Measurements from ENCODE around the gene AATK.

The AATK gene

DNA sequence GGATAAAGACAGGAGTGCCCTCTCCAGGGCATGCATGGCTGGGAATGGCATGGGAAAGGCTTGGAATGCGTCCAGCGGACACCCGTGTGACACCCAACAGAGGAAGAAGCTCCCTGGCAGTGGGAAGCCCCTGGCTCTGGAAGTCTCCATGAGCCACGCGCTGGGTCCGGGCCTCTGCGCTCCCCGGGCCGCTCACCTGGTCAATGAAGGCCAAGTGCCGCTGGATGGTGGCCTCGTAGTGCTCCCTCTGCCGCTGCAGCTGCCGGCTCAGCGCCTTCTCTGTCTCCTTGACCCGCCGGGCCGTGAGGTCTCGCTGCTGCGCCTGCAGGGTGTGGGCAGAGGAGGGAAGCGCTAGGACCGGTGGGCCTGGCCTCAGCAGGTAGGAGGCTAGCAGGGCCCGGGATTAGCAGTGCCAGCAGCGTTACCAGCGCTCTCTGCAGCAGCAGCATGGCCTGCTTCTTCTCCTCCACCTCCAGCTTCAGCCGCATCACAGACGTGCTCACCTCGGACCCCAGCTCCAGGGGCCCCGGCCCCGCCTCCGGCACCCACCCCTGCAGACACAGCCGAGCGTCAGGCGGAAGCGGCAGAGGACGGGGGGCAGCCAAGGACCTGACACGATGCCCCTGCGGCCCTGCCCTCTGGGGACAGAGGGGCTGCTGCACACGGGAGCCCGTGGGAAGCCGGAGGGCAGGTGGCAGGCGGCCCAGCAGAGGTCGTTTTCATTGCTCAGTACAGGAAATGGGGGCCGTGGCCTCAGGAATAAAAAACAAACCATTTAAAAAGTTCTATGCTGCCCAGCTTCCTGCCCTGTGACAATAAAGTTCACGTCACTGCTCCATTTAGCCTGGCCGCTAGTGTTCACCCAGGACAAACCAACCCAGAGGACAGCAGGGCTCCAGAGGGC, 30.7 kb upstream of the AATK start:
- no peak for DNase-seq

DNA sequence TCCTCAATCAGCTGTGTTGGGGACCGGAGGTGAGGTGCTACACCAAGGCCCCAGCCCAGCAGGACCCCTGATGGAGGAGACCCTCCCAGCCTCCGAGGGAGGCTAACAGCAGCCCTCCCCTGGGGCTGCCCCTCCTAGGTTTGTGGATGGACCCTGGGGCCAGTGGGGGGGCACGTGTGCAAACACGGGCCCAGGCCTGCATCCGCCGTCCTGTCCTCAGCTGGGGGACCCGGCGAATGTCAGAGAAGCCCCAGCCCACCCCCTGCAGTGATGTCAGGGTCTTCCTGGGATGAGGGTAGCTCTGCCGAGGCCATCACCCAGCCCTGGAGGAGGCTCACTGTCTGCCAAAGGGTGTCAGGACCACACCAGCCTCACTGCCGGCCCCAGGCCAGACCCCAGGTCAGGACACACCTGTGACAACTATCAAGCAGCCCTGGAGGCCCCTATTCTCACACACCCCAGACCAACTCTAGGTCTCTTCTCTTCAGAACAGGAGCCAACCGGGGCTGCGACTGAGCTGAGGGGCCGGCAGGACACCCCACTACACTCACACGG, 30.0 kb upstream of the AATK start:
- no peak for DNase-seq

DNA sequence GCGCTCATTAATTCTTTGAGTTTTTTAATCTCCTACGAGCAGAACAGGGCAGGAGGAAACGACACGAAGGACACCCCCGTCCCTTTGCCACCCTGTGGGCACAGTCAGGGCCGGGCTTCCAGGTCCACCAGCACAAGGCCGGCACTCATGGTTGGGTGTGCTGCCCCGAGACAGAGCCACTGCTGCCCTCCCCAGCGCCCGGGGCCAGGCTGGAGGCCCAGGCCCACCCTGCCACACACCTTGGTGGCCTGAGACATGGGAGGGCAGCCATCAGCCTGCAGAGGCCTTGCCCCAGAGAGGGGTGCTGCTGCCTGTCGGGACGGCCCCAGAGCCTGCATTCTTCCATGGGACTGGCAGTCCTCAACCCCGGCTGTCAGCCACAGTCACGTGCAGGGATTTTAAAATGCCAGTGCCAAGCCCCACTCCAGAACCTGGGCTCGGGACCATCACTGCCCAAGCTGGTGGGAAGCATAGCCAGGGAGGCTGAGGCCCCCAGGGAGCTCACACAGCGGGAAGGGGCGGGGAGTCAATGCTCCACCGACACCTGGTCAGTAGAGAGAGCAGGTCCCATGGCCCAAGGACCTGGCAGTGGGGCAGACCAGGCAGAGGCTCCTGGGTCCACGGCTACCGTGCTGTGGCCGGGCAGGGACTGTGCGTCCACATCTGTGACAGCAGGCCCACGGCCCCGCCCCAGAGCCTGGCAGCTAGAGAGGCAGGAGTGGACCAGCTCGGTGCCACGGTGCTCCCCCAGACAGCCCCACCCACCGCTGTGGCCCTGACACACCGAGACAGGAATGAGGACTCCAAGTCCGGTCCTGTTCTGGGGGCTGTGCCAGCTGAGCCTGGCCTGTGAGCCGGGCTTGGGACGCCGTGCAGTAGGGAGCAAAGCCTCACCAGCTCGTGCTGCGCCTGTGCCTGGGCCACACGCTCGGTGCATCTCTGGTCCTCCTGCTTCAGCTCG, 29.2 kb upstream of the AATK start:
- no peak for DNase-seq

DNA sequence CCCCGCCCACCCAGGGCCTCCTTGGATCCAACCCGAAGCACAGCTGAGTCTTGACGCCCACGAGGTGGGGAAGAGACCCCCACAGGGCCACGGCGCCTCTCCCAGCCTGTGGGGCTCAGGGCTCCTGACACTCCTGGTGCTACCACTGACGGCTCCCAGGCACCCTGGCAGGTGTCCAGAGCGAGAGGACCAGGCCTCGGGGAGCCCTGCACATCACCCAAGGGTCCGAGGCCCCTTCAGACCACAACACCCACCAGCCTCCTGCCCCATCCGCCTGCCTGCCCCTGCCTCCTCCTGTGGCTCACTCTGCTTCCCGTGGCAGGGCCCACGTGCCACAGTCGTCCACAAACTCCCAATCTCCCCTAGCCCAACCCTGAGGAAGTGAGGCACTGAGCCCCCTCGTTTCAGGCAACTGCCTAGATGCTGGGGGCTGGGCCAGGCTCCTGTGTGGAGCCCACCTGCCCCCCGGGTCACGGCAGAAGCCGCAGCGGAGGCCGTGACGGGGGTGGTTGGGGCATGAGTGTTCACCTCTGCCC, 28.3 kb upstream of the AATK start:
- DNase-seq: no peak

DNA sequence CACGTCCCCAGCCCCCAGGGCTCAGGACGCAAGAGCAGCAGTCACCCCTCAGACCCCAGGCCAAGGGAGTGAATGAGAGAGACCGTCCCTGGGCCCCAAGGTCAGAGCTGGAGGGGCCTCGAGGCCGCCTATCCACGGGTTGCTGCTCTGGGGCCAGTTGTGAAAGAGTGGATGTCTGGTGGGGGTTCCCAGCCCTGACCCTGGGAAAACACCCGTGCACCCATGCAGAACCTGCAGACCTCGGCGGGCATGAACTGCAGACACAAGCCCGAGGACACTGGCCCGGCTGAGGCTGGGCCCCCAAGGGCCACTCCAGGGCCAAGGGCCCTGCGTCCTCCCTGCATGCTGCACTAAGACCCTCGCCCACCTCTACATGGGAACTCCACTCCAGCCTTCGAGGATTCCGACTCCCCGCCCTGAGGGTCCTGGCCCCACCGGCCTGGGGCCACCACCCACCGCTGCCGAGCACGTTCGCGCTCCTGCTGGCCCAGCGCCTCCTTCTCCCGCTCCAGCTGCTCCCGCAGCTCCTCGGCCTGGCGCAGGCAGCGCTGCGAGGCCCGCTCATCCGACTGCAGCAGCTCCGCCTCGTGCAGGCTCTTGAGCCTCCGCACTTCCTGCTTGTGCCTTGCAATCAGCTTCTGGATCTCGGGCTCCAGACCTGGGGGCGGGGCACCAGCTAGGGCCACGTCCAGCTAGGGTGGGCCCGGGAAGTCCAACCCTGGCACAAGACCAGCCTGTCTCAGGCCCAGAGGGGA, 27.6 kb upstream of the AATK start:
- DNase-seq: no peak

DNA sequence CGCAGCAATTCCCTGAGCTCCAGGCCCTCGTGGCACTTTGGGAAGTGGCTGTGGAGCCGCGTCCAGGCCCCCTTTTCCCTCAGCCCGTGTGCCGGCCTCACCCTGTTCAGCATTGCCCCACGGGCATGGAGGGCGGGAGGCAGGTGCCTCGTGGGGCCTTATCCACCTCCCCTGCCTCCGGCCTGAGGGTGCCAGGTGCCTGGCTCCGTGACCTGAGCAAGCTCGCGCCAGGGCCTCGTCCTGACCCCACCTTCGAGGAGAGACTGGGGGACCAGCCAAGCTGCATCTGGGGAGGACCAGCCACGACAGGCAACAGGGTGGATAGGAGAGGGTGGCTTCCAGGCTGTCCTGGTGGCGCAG, 27.0 kb upstream of the AATK start:
- DNase-seq: no peak

DNA sequence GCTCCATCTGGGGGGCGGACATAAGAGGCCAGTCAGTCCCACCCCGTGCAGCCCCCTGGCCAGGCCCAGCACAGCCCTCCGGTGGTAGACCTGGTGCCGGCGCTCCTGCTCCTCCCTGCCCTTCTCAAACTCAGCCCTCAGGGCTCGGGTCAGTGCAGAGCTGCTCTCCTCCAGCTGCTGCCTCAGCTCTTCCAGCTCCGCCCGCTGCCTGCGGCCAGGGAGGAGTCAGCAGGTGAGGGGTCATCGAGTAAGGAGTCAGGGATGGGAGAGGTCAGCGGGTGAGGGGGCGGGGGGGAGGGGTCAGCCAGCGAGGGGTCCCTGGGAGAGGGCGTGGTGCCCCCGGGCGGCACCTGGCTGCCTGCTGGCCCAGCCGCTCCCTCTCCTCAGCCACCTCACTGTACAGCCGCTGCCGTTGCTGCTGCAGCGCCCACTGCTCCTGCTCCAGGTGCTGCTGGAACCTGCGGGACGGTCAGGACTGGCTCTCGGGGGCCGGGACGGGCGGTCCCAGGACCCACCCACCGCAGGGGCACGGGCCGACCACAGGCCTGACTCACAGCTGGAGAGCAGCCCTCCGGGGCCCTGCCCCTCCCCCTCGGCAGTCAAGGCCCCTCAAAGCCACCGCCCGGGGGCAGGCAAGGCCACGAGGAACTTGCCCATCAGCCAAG, 26.5 kb upstream of the AATK start:
- DNase-seq: peak; percentile 88

DNA sequence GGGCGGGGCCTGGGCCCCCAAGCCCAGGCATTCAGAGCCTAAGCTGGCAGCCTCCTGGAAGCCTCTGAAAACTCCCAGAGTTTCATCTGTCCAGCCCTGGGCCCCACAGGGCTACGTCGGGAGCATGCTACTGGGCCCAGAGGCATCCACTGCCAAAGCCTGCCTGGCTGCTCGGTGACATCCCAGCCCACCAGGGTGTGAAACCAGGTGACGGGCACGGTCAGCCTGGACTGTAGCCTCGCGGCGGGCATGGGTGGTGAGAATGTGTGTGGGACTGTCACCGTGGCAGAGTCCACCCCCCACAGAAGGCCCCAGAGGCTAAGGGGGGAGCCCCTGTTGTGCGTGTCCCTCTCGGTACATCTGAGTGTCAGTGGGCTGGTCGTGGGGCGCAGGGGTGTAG, 25.6 kb upstream of the AATK start:
- no peak for DNase-seq

DNA sequence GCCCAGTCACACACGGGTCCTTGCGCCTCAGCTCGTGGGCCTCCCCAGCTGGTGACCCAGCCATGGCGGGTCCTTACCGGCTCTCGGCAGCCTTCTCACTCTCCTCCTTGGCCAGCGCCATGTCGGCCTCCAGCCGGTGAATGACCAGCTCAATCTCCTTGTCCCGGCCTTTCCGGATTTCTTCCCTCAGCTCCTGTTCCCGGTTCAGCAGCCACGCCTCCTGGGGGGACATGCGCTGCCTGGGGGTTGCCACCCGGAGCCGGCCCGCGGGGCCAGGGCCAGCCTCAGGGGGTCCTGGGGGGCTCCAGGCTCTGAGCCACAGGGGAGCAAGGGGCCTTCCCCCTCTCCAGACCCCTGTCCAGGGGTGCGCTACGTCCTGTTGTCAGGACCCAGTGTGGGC, 25.1 kb upstream of the AATK start:
- DNase-seq: no peak

DNA sequence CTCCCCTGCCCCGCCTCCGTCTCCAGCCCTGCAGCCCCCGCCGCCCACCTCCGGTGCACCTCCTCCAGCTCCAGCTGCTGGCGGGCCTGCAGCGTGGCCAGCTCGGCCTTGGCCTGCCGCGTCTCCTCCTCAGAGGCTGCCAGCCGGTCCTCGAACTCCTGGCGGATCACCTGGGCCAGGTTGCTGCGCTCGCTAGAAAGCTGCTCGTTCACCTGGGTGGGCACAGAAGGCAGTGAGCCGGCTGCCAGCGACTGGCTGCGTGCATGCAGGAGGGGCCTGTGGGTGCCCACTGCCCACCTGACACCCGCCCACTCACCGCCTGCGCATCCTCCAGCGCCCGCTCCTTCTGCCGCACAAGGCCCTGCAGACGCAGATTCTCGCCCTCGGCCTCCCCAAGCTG, 24.6 kb upstream of the AATK start:
- DNase-seq: no peak

DNA sequence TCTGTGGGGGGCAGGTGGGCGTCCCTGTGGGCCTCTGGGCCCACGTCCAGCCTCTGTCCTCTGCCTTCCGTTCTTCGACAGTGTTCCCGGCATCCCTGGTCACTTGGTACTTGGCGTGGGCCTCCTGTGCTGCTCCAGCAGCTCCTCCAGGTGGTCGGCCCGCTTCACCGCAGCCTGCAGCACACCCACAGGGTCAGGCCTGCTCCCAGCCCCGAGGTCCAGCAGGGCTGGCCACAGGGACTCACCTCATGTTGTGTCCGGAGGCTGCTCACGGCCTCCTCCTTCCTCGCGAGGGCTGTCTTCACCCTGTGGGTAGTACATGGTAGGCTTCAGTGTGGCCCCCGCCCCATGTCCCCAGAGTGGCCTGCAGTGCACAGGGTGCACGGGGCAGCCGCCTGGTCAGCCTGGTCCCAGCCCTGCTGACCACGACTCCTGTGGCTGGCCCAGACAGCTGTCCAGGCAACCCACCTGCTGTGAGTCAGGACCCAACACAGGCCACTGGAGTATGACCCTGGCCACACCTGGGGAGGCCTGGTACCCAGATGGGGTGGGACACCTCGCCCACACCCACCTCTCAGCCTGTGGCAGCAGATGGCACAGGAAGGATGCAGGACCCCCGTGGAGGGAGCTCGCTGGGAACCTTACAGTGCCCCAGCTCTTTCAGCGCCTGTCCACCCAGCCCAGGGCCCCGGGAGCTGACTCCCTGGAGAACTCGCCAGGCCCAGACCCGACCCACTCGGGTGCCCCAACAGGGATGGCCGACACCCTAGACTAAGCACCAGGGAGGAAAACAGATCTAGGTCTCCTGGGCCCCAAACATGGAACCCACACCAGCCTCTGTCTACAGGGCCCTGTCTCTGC, 23.9 kb upstream of the AATK start:
- peak; percentile 80 for DNase-seq

DNA sequence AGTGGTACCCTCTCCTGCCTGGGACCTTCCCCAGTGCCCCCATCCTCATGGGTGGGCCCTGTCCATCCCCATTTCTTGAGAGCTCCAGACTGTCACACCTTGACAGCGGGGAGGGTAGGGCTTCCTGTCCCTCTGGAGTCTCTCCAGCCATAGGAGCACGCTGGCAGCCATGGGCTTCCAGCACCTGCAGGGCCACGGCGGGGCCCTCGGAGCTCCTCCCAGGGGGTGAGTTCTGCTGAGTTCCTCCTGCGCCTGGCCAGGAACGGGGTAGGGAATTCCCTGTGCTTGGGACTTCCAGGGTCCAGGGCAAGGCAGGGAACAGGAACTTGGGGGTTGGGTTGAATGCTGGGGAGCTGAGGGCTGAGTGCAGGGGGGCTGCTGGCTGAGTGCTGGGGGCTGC, 23.0 kb upstream of the AATK start:
- no peak for DNase-seq

DNA sequence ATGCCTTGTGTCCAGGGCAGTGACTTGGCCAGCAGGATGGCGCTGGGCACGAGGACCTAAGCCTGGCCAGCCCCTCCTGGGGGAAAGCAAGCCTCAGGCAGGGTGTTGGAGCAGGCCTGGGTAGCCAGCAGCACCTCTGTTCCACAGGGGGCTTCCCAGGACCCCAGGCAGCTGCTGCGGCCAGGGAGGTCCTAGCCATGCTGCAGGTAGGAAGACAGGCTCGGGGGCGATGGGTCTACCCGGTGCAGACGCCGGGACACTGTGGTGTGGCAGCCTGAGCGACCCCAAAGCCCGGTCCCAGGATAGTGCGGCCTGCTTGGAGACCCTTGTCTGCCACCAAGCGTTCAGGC, 22.4 kb upstream of the AATK start:
- no peak for DNase-seq

DNA sequence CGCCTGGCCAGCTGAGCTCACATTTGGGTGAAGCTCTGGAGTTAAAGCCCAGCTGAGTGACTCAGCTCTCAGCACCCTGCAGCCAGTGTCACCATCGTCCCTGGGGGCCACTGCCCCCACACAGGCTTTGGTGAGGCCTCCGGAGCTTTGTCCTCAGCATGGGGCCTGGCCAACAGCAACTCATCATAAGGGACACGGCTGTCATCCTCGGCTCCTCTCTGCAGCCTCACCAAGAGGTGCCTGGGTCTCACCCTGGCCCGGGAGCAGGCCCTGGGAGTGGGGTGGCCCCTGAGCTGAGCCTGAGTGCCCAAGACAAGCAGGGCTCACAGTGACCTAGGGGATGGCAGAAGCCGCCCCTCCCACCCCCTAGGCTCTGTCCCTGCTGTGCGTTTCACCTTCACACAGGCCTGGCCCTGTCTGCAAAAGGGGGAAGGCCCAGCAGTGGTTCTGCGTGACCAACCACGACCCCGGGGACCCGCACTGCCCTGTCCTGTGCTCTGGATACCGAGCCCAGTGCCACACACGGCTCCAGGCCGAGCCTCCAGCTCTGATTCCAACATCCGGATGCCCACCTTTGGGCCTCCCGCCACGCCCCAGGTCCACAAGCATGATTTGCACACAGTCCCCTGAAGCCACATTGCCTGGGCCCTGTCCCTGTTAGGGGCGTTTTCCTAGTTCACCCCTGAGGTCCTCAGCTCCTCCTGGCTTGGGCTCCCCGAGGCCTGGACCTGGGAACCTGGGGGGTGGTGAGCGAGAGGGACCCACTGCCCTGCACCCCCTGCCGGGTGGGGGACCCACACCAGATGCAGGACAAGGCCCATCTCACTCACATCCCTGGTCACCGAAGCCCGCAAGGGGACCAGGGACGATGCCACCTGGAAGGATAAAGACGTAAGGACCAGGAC, 21.8 kb upstream of the AATK start:
- DNase-seq: no peak

DNA sequence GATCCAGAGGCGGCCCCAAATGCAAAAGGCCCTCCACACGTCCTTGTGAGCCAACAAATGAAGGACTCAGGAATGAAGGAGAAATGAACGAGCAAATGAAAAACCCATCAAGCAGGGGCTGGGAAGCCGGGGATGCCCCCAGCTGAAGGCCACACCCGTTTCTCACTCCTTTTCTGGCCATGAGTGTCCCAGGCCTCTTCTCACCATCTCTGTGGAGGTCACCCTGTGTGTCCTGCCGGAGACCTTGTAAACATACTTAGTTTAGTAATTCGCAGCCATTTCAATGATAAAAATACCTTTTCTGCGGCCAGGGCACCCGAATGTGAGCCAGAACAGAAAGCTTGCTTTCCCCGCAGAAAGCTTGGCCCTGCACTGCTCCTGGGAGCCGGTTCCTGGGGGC, 21.1 kb upstream of the AATK start:
- DNase-seq: no peak

DNA sequence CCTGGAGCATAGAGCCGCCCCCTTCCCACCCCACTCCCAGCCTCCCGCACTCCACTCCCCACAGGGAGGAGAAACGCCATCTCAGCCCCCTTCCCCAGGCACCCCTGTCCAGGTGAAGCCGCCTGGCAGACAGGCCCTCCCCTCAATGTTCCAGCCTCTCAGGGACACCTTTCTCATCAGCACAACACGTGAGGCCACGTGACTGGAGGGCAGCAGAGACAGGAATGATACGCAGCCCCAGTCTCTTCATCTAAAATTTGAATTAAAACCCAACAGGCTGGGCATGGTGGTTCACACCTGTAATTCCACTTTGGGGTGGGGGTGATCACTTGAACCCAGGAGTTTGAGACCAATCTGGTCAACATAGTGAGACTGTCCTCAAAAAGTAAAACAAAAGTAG, 20.2 kb upstream of the AATK start:
- DNase-seq: no peak

DNA sequence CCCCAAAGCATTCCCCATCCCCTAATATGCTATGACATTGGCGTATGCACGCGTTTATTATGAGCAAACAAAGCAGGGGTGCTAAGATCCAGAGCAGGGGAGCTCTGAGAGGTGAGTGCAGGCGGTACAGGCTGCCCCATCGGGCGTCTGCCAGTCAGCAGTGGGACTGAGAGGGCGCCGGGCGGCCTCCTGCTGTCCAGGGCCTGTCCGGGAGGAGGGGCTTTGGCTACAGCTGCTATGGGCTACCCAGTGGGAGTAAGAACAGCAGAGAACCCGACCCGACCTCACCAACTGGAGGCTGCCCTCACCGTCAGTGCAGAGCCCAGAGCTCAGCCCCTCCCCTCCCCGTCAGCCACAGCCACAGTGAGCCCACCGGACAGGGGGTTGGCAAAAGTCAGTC, 18.5 kb upstream of the AATK start:
- DNase-seq: no peak

DNA sequence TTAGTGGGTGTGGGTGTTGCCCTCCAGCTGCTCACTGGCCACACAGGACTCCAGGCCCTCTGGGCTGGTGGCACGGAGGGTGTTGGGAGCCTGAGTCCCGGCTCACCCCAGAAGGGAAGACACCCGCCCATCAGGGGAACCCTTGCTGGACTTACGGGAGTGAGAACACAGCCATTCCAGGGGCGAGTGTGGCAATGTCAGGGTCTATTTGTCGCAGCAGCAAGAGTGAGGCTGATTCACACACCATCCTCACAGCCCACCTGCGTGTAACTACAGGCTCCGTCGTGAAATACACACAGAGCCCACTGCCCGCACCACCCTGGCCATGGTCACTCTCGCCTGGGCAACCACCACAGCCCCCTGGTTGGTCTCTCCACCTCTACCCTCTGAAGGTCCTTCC, 17.8 kb upstream of the AATK start:
- no peak for DNase-seq

DNA sequence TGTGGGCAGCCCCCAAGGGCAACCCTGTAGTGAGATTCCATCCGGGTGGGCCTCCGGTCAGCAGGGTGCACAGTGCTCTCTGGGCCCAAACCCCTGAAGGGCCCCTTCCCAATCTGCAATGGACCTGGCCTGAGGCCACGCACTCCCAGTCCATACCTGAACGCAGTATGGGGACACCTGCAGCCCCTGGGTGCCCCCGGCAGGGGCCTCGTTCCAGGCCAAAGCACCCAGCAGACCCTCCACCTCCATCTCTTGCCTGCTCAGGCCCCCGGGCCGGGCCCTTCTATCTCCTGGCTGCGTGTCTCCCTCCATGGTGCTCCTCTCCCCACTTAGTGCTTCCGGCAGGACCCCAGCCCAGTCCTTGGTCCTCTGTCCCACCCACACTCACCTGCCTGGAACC, 17.3 kb upstream of the AATK start:
- DNase-seq: no peak

DNA sequence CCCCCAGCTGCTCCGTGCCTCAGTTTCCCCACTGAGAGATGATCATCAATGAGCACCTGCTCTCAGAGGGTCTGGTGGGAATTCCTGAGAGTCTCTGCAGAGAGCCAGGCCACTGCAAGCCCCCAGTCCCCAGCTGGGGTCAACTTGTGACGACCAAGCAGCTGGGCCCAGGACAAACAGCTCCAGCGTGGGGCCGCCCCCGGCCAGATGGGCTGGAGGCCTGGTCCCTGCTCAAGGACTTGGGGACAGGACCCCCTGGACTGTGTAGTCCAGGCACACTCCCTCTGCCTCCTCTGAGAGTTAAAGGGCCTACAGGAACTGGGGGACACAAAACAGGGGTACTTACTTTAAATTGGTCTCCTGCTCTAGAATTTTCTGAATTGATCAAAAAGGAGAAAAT, 16.6 kb upstream of the AATK start:
- DNase-seq: no peak

All from islet precursor cell (in vitro differentiated cells).